GM21381 (cell line): Measurements from ENCODE around the gene KRTAP12-1.
"Not testable (repeated sequence)": the region's sequence is repeated elsewhere in the genome, so short reads cannot be mapped to it uniquely, and the experiment has no call there.

Experiments used
- ATAC-seq: cut with Tn5 transposase; IDR thresholded peaks from one replicate; pipeline ENCODE4 v1.9.1; 2021; ENCODE audit warnings: mild to moderate bottlenecking, moderate library complexity; ENCODE audit not compliant: unreplicated experiment

KRTAP12-1 gene

GRCh38 chr21:44671911-44672310, 10.1 kb downstream of the KRTAP12-1 start:
- no peak for ATAC-seq

DNA sequence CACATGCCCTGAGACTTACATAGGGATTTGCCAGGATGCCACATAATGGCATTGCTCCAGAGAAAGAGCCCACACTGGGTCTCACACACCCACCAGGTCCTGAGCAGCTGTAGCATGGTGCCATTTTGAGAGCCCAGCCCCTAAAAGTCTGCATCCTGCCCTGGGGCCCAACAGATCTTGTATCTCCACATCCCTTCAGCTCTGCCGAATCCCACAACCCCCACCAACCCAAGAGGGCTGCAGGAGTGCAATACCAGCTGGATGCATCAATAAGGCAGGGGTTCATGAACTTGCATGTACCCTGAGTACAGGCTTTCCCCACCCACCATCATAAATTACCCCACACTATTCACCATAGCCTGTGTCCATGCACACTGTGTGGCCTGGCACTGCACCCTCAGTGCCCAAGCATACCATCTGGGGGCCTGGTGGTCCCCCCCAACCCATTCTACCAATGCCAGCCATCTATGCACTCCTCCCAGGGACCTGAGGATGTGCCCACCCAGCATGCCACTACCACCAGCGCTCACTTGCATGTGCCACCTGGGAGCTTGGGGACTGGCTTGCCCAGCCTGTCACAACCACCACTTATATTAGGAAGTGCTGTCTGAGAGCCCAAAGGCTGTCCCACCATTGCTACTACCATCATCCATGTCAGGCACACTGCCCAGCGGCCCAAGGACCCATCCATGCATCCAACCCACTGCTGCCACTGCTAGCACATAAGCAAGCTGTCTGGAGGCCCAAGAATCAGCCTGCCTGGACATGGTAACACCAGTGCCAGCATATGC, 11.1 kb downstream of the KRTAP12-1 start:
- no peak for ATAC-seq

- ATAC-seq = no peak
Observed at GRCh38 chr21:44667612-44668011, 14.4 kb downstream of the KRTAP12-1 start.

DNA sequence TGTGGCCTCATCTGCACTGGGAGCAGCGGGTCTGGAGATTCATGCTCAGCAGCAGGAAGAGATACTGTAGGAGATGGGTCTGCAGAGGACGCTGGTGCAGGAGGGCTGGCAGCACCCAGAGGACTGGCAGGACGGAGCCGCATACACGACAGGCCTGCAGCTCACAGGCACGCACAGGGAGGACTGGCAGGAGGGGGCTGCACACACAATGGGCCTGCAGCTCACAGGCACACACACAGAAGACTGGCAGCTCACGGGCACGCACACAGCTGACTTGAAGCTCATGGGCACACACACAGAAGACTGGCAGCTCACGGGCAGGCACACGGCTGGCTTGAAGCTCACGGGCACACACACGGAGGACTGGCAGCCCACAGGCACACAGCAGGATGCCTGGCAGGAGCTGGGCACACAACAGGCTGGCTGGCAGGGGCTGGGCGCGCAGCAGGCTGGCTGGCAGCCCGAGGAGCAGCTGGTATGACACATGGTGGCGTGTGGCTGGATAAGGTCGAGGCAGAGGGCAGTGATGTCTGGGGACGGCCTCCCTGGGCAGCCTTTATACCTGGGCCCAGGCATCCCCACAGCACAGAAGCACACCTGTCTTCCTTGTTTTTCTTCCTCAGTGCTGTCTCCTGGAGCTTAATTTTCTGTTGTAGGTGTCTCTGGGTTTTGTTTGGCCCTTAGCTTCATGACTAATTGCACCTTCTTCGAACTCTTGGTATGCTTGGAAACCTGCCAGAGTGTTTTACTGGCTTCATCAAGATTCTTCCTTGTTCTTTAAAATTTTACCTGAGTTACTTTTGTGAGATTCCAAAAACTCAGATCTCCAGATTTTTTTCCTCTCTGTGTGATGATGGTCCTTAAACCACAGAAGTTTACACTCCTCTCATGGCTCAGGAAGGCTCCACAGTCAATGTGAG, 15.3 kb downstream of the KRTAP12-1 start, which contains the start of gene KRTAP12-2:
Gene KRTAP12-2 (minus strand): TSS at position 527 of the 920 bp plus-strand sequence. CDS start 41 bp downstream, at position 486.
- no peak for ATAC-seq

DNA sequence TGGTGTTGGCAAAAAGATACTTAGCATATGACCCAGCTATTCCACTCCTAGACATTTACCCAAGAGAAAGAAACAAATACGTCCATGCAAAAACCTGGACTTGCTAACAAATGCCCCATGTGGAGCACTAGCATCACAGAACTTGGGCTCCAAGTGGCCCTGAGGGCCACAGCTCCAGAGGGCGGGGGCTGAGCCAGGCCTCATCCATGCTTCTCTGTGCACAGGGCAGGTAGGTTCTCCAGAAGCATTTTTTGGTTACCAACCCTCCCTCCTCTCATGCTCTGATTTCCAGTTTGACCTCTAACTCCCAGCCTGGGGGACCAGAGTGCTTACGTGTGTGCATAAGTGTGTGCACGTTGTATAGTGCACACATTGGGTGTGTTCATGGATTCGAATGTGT, 17.3 kb downstream of the KRTAP12-1 start:
- ATAC-seq = no peak

- not testable (repeated sequence) for ATAC-seq
Observed at GRCh38 chr21:44661567-44661966, 20.4 kb downstream of the KRTAP12-1 start.

DNA sequence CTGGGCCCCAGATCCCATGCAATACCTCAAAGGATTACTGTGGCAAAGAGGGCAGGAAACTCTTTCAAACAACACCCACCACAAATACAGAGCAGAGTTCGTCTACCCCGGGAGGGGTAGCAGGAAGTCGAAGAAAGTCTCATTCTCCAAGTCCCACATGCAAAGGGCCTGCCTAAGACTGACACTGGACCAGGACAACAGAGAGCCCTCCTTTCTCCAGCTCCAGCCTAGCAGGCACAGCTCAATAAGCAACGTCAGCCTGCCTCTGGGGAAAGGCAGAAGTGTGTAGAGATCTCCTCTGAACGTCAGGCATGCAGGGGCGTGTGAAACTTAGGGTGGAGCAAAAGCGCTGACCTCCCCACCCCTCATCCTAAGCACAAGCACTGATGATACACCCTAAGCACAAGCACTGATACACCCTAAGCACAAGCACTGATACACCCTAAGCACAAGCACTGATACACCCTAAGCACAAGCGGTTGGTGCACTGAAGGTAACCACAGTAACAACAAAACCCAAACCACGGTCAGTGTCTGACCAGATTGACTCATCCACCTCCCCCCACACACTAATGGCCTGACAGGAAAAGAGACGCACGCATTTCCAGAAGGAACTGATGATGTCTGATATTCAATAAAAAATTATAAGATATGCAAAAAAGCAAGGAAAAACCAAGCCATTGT, 22.9 kb downstream of the KRTAP12-1 start:
- no peak for ATAC-seq

- ATAC-seq = no peak
Observed at GRCh38 chr21:44658541-44658910, 23.4 kb downstream of the KRTAP12-1 start.

DNA sequence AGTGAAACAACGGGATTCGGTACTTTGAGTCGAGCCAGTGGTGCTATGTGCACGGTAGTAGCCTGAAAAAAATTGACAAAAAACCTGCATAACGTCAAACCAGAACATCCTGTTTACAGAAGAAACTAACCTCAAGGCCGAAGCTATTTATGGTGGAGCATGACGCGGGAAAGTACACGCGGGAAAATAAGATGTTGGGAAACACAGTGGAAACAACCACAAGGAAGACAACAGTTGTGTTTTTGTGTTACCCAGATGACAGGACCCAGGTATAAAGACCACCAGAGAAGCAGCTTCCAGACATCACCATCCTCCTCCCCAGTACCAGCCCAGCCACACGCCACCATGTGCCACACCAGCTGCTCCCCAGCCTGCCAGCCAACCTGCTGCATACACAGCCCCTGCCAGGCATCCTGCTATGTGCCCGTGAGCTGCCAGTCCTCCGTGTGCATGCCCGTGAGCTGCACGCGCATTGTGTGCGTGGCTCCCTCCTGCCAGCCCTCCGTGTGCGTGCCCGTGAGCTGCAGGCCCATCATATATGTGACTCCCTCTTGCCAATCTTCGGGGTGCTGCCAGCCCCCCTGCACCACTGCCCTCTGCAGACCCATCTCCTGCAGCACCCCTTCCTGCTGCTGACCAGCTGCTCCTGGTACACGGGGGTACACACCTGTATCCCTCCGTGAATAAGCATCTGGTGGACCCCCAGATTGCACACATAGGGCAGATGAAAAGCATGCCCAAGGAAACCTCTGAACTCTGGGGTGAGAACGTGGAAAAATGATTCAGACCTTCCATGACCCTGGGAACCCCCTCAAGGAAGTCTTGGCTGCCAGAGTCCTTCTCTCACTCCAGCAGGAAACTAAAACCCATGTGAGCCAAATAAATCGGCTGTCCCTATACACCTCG, 24.1 kb downstream of the KRTAP12-1 start, which contains the start of gene KRTAP12-3:
Gene KRTAP12-3 (plus strand): TSS at position 298 of the 906 bp plus-strand sequence. CDS start 48 bp downstream, at position 346.
- no peak for ATAC-seq

GRCh38 chr21:44656868-44657267, 25.1 kb downstream of the KRTAP12-1 start:
- ATAC-seq = no peak

GRCh38 chr21:44654576-44655175, 27.3 kb downstream of the KRTAP12-1 start, which contains the start of gene KRTAP12-4:
TSS of gene KRTAP12-4 (minus strand) at chr21:44654659. CDS start at chr21:44654614, 45 bp downstream.
- no peak for ATAC-seq

GRCh38 chr21:44653656-44654575, 28.0 kb downstream of the KRTAP12-1 start:
- ATAC-seq = no peak

GRCh38 chr21:44653123-44653522, 28.8 kb downstream of the KRTAP12-1 start:
- ATAC-seq = no peak

- no peak for ATAC-seq
Observed at GRCh38 chr21:44650973-44651675, 30.8 kb downstream of the KRTAP12-1 start.

DNA sequence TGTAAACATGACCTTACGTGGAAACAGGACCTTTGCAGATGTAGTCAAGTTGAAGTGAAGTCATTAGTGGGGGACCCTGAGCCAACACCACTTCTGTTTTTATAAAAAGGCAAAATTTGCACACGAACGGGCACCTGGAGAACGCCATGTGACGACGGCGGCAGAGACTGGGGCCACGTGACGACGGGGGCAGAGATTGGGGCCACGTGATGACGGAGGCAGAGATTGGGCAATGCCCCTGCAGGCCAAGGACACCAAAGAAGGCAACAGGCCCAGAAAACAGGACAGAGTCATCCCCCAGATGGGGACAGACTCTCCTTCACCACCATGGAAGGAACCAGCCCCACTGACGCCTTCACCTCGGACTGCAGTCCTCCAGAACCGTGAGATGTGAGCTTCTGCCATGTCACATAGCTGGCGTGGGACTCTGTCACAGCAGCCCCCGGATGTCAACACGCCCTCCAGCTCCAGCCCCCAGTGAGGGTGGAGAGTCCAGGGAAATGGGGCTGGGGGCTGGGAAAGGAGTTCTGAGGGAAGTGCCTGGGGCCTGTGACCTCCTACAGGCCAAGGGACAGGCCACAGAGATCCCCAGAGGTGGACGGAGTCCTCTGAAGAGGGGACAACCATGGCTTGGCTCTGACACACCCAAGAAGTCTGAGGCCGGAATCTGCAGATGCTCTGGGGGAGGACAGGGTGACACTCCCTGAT, 31.5 kb downstream of the KRTAP12-1 start:
- ATAC-seq = no peak

GRCh38 chr21:44649521-44650100, 32.4 kb downstream of the KRTAP12-1 start:
- no peak for ATAC-seq
